ENCODE measurements around the gene MRPS10.
"Not testable (repeated sequence)": the region's sequence is repeated elsewhere in the genome, so short reads cannot be mapped to it uniquely, and the experiment has no call there.

The MRPS10 gene

DNA sequence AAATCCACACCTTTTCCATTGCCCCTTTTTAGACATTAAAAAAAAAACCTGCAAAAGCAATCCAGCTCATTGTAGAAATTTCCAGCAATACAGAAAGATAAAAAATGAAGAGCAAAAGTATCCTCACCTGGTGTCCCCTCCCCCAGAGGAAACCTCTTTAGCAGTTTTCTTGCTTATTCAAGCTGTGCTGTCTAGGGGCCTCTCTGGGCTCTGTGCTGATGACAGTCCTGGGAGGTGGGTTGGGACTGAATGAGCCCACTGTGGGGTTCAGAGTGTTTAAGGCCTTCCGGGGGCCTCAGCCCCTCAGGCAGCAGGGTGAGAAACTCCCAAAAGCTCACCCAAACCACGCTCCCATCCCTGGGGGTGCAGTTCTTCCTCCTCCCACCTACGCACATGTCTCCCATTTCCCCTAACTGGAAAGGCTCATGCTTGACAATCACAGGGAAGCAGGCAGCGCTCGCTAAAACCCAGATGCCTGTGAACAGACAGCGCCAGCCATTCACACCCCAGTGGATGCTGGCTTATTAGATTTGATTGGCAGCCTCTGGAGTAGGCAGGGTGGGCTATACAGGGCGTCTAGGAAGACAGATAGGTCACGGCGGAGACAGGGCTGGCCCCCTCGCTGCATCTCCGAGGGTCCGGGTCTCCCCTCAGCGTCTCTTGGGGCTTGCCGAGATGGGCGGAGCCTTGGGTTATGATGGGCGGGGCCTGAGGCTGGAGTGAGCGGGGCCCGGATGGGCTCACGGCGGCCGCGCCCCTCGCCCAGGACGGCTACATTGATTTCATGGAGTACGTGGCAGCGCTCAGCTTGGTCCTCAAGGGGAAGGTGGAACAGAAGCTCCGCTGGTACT, 39.9 kb downstream of the MRPS10 start:
- H3K9me3 ChIP-seq (ENCODE audit: severe bottlenecking) = no peaks in the 10 kb centered on the region
- no peaks in the 10 kb centered on the region for H3K27me3 ChIP-seq (ENCODE audit: insufficient read depth, low read depth, severe bottlenecking)
- TF ChIP-seq, protein P1, sequence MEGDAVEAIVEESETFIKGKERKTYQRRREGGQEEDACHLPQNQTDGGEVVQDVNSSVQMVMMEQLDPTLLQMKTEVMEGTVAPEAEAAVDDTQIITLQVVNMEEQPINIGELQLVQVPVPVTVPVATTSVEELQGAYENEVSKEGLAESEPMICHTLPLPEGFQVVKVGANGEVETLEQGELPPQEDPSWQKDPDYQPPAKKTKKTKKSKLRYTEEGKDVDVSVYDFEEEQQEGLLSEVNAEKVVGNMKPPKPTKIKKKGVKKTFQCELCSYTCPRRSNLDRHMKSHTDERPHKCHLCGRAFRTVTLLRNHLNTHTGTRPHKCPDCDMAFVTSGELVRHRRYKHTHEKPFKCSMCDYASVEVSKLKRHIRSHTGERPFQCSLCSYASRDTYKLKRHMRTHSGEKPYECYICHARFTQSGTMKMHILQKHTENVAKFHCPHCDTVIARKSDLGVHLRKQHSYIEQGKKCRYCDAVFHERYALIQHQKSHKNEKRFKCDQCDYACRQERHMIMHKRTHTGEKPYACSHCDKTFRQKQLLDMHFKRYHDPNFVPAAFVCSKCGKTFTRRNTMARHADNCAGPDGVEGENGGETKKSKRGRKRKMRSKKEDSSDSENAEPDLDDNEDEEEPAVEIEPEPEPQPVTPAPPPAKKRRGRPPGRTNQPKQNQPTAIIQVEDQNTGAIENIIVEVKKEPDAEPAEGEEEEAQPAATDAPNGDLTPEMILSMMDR (IDR thresholded peaks at IDR 0.05; ENCODE audit: low read depth, low read length) = no peak
- DNase-seq = no peak
- H3K36me3 ChIP-seq = no peaks in the 10 kb centered on the region
- no peak overlapping the region for H3K4me3 ChIP-seq (ENCODE audit: low read depth, low read length)
- H3K27ac ChIP-seq = no peak overlapping the region

DNA sequence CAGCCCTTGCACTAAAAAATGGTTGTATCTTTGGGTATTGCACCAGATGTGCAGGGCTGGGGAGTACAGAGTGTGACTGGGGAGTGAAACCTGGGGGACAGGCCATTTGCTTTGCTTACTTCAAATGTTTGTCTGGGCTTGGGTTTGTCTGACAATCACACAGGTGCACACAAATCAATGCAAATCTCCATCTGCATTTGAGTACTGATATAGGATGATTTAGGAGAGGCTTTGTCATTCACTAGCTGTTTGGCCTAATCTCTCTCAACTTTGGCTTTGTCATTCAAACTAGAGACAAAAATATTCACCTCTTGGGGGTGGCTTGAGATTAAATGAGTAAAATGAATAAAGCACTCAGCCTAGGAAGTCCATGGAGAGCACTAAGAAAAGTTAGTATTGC, 40.7 kb downstream of the MRPS10 start:
- H3K9me3 ChIP-seq (ENCODE audit: severe bottlenecking) = no peaks in the 10 kb centered on the region
- no peak for DNase-seq
- no peaks in the 10 kb centered on the region for H3K27me3 ChIP-seq (ENCODE audit: insufficient read depth, low read depth, severe bottlenecking)
- H3K27ac ChIP-seq = no peak overlapping the region
- TF ChIP-seq, protein P1 (IDR thresholded peaks at IDR 0.05; ENCODE audit: low read depth, low read length) = no peak
- no peak overlapping the region for H3K4me3 ChIP-seq (ENCODE audit: low read depth, low read length)
- H3K36me3 ChIP-seq = no peaks in the 10 kb centered on the region

DNA sequence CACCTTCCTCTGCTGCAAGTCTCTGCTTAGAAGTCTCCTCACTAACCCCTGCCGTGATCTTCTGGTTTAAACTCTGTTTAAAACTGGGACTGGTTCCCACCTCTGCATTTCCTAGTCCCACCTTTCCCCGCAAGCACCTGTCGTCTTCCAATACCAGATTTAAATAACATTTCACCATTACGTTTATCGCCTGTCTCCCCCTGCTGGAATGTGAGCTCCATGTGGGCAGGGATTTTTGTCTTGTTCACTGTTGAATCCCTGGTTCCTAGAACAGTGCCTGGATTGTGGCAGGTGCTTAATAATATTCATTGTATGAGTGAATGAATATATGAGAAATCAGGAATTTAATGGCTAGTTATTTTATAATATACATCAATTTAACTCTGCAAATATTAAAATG, 41.8 kb downstream of the MRPS10 start:
- H3K9me3 ChIP-seq (ENCODE audit: severe bottlenecking) = no peaks in the 10 kb centered on the region
- H3K27me3 ChIP-seq (ENCODE audit: insufficient read depth, low read depth, severe bottlenecking) = no peaks in the 10 kb centered on the region
- H3K4me3 ChIP-seq (ENCODE audit: low read depth, low read length) = no peak overlapping the region
- no peak for DNase-seq
- H3K36me3 ChIP-seq = no peaks in the 10 kb centered on the region
- H3K27ac ChIP-seq = no peak overlapping the region
- TF ChIP-seq, protein P1 (IDR thresholded peaks at IDR 0.05; ENCODE audit: low read depth, low read length) = peak; percentile 34; the same call in 1 of the 2 replicates

DNA sequence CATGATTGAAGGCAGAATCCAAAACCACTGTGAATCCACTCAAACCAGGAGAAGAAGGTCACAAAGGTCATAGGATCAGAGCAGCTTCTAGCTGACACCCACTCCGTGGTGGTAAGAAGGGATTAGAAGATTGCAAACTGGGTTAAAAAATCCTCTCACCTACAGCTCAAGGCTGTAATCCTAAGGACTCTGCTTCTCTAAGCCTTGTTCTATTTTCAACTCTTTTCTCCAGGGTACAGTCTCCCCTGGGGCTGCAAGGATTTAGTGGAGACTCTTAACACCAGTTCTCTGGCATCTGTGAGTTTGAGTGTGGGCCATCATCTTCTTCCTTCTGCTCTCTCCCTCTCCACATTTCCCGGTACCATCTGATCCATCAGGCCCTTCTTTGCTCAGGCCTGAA, 44.6 kb downstream of the MRPS10 start, which contains the start of gene GUCA1A:
GUCA1A (plus strand) TSS at position 264 of the 400 bp plus-strand sequence. CDS start 250 bp downstream, outside the sequence.
- Histone ChIP-seq H3K36me3 (no peaks in the 10 kb centered on the region), H3K4me3 (ENCODE audit: low read depth, low read length) (no peak within 1 kb of the TSS), H3K27me3 (ENCODE audit: insufficient read depth, low read depth, severe bottlenecking) (no peaks in the 10 kb centered on the region), H3K9me3 (ENCODE audit: severe bottlenecking) (no peaks in the 10 kb centered on the region), H3K27ac (peak within 1 kb of the TSS; percentile 30)
- peak; percentile 77 for DNase-seq
- TF ChIP-seq, protein P1 (IDR thresholded peaks at IDR 0.05; ENCODE audit: low read depth, low read length) = no peak

DNA sequence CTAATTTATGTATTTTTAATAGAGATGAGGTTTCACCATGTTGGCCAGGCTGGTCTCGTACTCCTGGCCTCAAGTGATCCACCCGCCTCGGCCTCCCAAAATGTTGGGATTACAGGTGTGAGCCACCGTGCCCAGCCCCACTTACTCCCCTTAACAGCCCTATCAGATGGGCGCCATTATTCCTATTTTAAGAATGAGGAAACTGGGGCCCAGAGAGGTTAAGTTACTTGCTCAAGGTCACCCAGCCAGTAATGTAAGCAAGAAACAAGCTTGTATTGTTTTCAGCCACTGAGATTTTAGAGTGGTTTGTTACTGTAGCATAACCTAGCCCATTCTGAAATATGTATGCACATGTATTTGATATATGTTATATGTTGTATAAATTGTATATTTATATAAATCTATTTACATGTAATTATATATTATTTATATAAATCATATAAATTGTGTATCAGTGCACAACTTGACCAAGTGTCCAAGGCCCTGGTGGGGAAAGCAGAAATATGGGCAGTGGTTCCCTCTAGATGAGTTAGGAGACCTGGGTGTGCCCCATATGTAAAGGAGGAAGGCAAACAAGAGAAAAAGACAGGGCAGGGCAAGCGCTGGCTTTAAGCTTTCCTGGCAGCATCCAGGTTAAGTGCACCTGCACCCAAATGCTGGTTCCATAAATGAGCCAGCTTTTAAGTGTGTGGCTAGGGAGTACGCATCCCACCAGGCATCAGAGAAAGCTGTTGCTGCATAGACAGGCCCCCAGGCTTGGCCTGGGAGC, 45.7 kb downstream of the MRPS10 start:
- no peaks in the 10 kb centered on the region for H3K27me3 ChIP-seq (ENCODE audit: insufficient read depth, low read depth, severe bottlenecking)
- no peak for DNase-seq
- TF ChIP-seq, protein P1 (IDR thresholded peaks at IDR 0.05; ENCODE audit: low read depth, low read length) = no peak
- no peak overlapping the region for H3K27ac ChIP-seq
- no peaks in the 10 kb centered on the region for H3K36me3 ChIP-seq
- no peaks in the 10 kb centered on the region for H3K9me3 ChIP-seq (ENCODE audit: severe bottlenecking)
- no peak overlapping the region for H3K4me3 ChIP-seq (ENCODE audit: low read depth, low read length)

DNA sequence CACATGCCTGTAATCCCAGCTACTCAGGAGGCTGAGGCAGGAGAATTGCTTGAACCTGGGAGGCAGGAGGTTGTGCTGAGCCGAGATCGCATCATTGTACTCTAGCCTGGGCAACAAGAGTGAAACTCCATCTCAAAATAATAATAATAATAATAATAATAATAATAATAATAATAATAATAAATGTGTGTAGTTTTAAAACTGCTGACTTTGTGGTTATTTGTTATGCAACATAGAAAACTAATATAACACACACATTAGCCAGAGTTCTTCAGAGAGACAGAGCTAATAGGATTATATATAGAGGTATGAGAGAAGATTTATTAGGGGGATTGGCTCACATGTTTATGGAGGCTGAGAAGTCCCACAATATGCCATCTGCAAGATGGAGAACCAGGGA, 47.9 kb downstream of the MRPS10 start:
- H3K4me3 ChIP-seq (ENCODE audit: low read depth, low read length); H3K36me3 ChIP-seq; H3K9me3 ChIP-seq (ENCODE audit: severe bottlenecking); H3K27me3 ChIP-seq (ENCODE audit: insufficient read depth, low read depth, severe bottlenecking); H3K27ac ChIP-seq; DNase-seq: not testable (repeated sequence)

Measured in WERI-Rb-1 (cell line).